Measurements from ENCODE around the gene ZER1.

Gene ZER1

DNA sequence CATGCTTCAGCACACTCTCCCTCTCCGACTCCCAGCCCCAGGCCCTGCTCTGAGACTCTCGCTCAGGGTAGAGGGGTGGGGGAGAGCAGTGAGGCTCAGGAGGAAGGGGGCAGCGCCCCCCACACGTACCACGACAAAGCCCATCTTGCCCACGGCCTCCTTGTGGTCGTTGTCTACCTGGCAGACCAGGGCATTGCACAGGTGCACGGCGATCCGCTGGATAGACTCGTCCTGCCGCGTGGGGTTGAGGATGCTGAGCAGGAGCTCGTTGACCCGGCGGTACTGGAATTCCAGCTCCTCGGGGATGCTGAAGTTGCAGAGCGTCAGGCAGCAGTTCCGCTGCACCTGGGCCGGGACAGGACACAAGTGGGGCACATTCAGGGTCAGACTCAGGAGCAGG lies 29.3 kb downstream of the ZER1 start:
- no peak overlapping the region for H3K4me3 ChIP-seq (ENCODE audit: low read depth, low read length)
- DNase-seq (ENCODE audit: low read depth) = no peak
- TF ChIP-seq, protein P1, sequence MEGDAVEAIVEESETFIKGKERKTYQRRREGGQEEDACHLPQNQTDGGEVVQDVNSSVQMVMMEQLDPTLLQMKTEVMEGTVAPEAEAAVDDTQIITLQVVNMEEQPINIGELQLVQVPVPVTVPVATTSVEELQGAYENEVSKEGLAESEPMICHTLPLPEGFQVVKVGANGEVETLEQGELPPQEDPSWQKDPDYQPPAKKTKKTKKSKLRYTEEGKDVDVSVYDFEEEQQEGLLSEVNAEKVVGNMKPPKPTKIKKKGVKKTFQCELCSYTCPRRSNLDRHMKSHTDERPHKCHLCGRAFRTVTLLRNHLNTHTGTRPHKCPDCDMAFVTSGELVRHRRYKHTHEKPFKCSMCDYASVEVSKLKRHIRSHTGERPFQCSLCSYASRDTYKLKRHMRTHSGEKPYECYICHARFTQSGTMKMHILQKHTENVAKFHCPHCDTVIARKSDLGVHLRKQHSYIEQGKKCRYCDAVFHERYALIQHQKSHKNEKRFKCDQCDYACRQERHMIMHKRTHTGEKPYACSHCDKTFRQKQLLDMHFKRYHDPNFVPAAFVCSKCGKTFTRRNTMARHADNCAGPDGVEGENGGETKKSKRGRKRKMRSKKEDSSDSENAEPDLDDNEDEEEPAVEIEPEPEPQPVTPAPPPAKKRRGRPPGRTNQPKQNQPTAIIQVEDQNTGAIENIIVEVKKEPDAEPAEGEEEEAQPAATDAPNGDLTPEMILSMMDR (IDR thresholded peaks at IDR 0.05; ENCODE audit: low read depth, low read length, missing control alignments) = no peak

DNA sequence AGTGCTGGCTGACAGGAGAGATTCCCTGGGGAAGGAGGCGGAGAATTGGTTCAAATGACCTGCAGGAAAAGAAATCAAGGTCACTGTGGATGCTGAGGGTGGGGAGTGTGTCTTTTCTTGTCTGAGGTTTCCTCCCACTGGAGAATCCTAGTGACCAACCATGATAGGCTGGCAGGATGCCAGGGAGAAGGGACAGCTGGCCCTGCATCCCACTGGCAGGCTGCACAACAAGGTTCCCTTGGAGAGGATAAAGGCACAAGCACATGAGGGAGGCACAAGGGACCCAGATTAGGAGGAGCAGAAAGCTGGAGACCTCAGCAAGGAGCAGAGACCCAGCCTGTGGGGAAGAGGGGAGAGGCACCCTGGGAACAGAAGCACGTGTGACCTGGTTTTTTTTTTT lies 36.4 kb downstream of the ZER1 start:
- H3K4me3 ChIP-seq (ENCODE audit: low read depth, low read length) = no peak overlapping the region
- TF ChIP-seq, protein P1 (IDR thresholded peaks at IDR 0.05; ENCODE audit: low read depth, low read length, missing control alignments) = no peak
- DNase-seq (ENCODE audit: low read depth) = no peak

DNA sequence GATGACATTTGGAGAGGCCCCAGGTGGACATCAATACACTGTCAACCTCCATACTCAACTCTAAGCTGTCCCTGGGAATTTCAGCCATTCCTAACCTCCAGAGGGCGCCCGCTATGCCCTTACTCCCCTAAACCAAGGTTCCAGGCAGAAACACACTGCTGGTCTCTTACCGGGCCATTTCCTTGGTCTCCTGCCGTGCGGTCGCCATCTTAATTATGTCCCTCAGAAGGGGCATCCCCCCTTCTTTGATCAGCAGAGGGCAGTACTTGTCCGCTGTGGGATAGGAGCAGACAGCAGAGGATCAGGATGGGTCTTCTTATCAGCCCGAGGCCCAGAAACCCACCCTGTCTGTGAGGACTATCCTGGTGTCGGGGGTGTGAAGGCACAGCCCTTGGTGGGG lies 38.5 kb downstream of the ZER1 start:
- no peak overlapping the region for H3K4me3 ChIP-seq (ENCODE audit: low read depth, low read length)

DNA sequence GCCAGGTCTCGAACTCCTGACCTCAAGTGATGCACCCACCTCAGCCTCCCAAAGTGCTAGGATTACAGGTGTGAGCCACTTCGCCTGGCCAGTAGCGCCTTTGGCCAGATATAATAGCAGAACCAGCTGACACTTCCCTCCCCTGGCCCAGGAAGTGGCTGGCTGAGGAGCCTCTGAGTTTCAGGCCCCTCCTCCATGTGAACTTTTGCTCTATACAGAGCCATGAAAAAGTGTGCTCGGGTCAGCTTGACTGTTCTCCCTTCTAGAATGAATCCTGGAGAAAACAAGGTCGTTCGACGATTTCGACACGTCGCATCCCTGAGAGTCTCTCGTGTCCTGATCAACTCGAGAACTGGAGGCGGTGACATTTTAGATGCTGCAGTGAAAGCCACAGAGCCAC lies 39.2 kb downstream of the ZER1 start:
- no peak for DNase-seq (ENCODE audit: low read depth)
- TF ChIP-seq, protein P1 (IDR thresholded peaks at IDR 0.05; ENCODE audit: low read depth, low read length, missing control alignments) = no peak
- no peak overlapping the region for H3K4me3 ChIP-seq (ENCODE audit: low read depth, low read length)

More for the DNA sequence above, 38.5 kb downstream of the ZER1 start:
- TF ChIP-seq, protein P1 (IDR thresholded peaks at IDR 0.05; ENCODE audit: low read depth, low read length, missing control alignments) = peak; percentile 14
- no peak for DNase-seq (ENCODE audit: low read depth)

DNA sequence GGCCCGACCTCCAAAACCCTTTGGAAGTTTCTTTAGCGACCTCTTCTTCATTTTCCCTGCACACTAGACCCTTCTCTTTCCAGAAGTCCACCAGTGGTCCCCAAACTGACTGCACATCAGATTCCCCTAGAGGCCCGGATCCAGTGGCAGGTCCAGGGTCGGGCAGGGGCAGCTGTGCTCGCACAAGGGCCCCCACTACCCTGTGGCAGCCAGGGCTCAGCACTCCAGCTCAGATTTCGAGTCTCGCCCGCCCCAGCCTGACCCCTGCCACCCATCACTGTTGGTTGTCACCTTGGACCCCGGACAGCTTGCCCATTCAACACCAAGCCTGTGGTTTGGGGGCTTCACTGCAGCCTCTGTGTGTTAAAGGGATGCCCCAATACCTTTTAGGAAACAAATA lies 40.0 kb downstream of the ZER1 start:
- TF ChIP-seq, protein P1 (IDR thresholded peaks at IDR 0.05; ENCODE audit: low read depth, low read length, missing control alignments) = no peak
- H3K4me3 ChIP-seq (ENCODE audit: low read depth, low read length) = no peak overlapping the region
- DNase-seq (ENCODE audit: low read depth) = no peak

DNA sequence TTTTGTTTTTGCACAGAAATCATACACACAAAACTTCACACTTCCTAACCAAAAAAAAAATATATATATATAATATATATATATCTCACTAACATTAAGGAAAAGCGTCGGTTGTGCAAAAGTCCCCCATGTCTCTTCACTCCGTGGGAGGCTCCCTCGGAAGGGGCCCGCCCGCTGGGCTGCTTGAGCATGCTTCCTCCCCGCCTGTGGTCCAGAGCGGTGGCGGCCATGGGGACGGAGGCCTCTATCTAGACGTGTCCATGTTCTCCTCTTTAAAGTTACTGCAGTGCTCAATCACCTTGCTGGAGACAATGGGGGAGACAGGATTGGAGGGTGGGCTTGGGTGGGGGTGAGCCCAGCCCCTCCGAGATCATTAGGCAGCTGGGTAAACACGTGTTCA lies 40.6 kb downstream of the ZER1 start:
- H3K4me3 ChIP-seq (ENCODE audit: low read depth, low read length) = no peak overlapping the region
- no peak for DNase-seq (ENCODE audit: low read depth)
- TF ChIP-seq, protein P1 (IDR thresholded peaks at IDR 0.05; ENCODE audit: low read depth, low read length, missing control alignments) = no peak

DNA sequence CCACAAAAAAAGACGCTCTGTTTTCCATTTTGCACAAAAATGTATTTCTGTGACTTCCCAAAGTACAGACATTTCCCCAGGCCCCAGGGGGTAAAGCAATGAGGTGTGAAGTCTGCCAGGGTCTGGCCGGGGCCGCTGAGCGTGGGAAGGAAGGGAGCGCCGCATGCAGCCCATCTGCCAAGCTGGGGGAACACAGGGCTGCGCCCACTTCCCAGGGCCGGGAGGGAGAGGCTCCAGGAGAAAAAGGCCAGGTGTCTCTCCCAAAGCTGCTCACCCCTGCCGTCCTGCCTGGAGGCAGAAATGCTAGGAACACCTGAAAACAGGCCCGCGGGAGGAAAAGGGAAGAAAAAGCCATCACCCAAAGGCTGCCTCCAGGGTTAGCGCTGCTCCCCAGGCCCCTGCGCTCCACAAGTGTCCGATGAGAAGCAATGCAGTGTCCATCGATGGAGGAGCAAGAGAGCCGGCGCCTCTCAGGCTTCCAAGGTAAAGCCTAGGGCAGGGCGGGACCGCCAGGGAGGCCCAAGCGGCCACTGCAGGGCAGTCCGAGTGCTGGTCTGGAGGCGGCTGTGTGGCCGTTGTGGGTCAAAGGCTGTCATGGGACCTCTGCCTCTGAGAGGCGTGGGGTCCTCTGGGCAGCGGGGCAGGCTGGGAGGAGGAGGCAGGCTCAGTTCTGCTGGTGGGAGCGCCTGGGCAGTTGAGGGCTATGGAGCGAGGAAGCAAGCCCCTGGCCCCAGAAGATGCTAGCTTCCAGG lies 41.8 kb downstream of the ZER1 start:
- no peak for DNase-seq (ENCODE audit: low read depth)
- TF ChIP-seq, protein P1 (IDR thresholded peaks at IDR 0.05; ENCODE audit: low read depth, low read length, missing control alignments) = no peak
- H3K4me3 ChIP-seq (ENCODE audit: low read depth, low read length) = no peak overlapping the region

All from GM12864 (cell line).